SK-N-MC (cell line): ENCODE data around the gene DENND1B.

ENCODE experiments used
- DNase-seq: peaks from one replicate; pipeline ENCODE4 v3.0.0-alpha.2; 2011; ENCODE audit warnings: low read depth, low spot score
- H3K27ac ChIP-seq: fragments of 200-600 bp; sonication (generic); 2 replicates; pipeline ENCODE4 v1.5.1; 2016; ENCODE audit warnings: mixed run types
- H3K36me3 ChIP-seq: fragments of 200-600 bp; sonication (generic); 2 replicates; pipeline ENCODE4 v1.6.1; 2017; ENCODE audit warnings: antibody characterized with exemption, low read length, mixed read lengths; ENCODE audit not compliant: insufficient read depth
- H3K4me3 ChIP-seq: fragments of 200-600 bp; sonication (generic); 2 replicates; pipeline ENCODE4 v1.5.1; 2016
- H3K9ac ChIP-seq: fragments of 200-600 bp; sonication (generic); 2 replicates; pipeline ENCODE4 v1.8.0; 2017; ENCODE audit warnings: mixed run types, mixed read lengths; ENCODE audit not compliant: insufficient read length
- H3K9me3 ChIP-seq: fragments of 200-600 bp; sonication (generic); 2 replicates; pipeline ENCODE4 v1.6.1; 2017; ENCODE audit warnings: low read depth, mild to moderate bottlenecking, antibody characterized with exemption, low read length, moderate library complexity, mixed read lengths
- EZH2 ChIP-seq: fragments of 200-600 bp; sonication (generic); IDR thresholded peaks from one replicate; pipeline ENCODE4 v1.6.1; 2017; ENCODE audit warnings: antibody characterized with exemption
- FOXP2 ChIP-seq: optimal IDR thresholded peaks from 2 replicates; pipeline ENCODE3; 2011; ENCODE audit warnings: mild to moderate bottlenecking, moderate library complexity; ENCODE audit not compliant: insufficient read depth; ENCODE audit errors: extremely low read length, control extremely low read depth
- POLR2AphosphoS5 ChIP-seq: IDR thresholded peaks from 2 replicates; pipeline ENCODE4 v1.6.1; 2012; ENCODE audit warnings: mild to moderate bottlenecking, low read depth, low read length, borderline replicate concordance

The DENND1B gene

DNA sequence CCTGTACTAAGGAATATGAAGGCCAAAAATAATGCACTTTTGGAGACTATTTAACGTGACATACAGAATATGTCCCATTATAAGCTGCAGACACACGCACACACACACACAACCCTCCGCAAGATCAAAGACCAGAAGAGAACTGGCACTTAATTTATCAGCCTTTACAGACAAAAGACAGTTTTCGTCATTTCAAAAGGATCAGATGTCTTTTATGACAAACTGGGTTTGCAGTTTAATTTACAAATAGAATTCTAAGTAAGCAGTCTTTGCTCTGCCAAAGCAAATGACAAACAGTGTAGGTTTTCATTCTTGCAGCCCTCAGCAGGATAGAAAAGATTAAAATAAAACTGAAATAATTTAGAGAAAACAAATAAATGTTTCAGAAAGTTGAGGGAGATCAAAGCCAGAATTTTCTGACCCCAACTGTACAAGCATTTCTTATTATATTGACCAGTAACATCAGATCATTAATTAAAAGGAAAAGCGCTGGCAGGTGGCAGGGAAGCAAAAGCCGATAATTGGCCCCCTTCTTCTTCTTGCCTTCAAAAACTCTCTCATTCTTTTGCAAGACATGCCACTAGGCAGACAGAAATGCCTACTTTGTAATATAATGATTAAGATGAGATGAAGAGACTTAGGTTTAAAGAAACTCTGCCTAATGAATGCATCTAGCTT lies 169.0 kb downstream of the DENND1B start:
- Histone ChIP-seq H3K27ac (no peak overlapping the region; the same call in 1 of the 2 replicates), H3K36me3 (no peaks in the 10 kb centered on the region), H3K9ac (no peak overlapping the region), H3K9me3 (no peaks in the 10 kb centered on the region), H3K4me3 (no peak overlapping the region)
- DNase-seq, result no peak
- TF ChIP-seq POLR2AphosphoS5, result no peak
- TF ChIP-seq FOXP2, result no peak
- no peak for TF ChIP-seq EZH2

- Histone ChIP-seq H3K9me3 (no peaks in the 10 kb centered on the region), H3K36me3 (no peaks in the 10 kb centered on the region), H3K4me3 (no peak overlapping the region), H3K9ac (no peak overlapping the region), H3K27ac (no peak overlapping the region)
- TF ChIP-seq POLR2AphosphoS5, result no peak
- no peak for TF ChIP-seq FOXP2
- no peak for TF ChIP-seq EZH2
- no peak for DNase-seq
Measured at GRCh38 chr1:197604302-197604701, 171.0 kb downstream of the DENND1B start.

GRCh38 chr1:197600751-197601150 lies 174.5 kb downstream of the DENND1B start:
- Histone ChIP-seq H3K9ac (no peak overlapping the region), H3K36me3 (no peaks in the 10 kb centered on the region), H3K27ac (no peak overlapping the region), H3K4me3 (no peak overlapping the region), H3K9me3 (no peaks in the 10 kb centered on the region)
- no peak for TF ChIP-seq EZH2
- TF ChIP-seq POLR2AphosphoS5, result no peak
- no peak for TF ChIP-seq FOXP2
- DNase-seq, result no peak

GRCh38 chr1:197599789-197600188 lies 175.5 kb downstream of the DENND1B start:
- TF ChIP-seq EZH2, result no peak
- no peak for TF ChIP-seq POLR2AphosphoS5
- TF ChIP-seq FOXP2, result no peak
- Histone ChIP-seq H3K9me3 (no peaks in the 10 kb centered on the region), H3K9ac (no peak overlapping the region), H3K27ac (no peak overlapping the region), H3K4me3 (no peak overlapping the region), H3K36me3 (no peaks in the 10 kb centered on the region)
- DNase-seq, result no peak

GRCh38 chr1:197598935-197599334 lies 176.3 kb downstream of the DENND1B start:
- no peak overlapping the region for H3K9ac ChIP-seq
- no peaks in the 10 kb centered on the region for H3K9me3 ChIP-seq
- no peak for TF ChIP-seq EZH2
- no peak for TF ChIP-seq FOXP2
- TF ChIP-seq POLR2AphosphoS5, result no peak
- no peak overlapping the region for H3K27ac ChIP-seq
- DNase-seq, result no peak
- no peak overlapping the region for H3K4me3 ChIP-seq
- no peaks in the 10 kb centered on the region for H3K36me3 ChIP-seq

GRCh38 chr1:197595304-197595904 lies 179.9 kb downstream of the DENND1B start:
- no peak for DNase-seq
- no peak for TF ChIP-seq POLR2AphosphoS5
- TF ChIP-seq FOXP2, result no peak
- no peak for TF ChIP-seq EZH2

DNA sequence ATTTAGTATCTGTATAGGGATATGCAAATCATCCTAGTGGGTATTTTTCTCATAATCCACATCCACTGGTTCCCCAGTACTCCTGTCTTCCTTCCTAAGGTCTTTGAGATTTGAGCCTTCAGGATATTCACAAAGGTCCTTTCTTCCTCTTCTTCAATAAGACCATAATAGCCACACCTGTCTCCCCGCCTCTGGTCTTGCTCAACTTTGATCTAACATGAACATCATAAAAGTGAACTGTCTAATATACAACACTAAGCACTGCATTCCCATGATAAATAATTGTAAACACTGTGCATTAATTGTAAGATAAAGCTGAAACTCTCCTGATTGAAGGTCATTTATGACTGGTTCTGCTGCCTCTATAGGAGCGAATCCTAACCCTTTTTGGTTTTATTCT lies 184.6 kb downstream of the DENND1B start:
- Histone ChIP-seq H3K27ac (no peak overlapping the region), H3K9me3 (no peaks in the 10 kb centered on the region), H3K9ac (no peak overlapping the region), H3K36me3 (no peaks in the 10 kb centered on the region), H3K4me3 (no peak overlapping the region)
- no peak for DNase-seq
- TF ChIP-seq EZH2, result no peak
- no peak for TF ChIP-seq POLR2AphosphoS5
- no peak for TF ChIP-seq FOXP2

More at GRCh38 chr1:197595304-197595904, 179.9 kb downstream of the DENND1B start:
- Histone ChIP-seq H3K27ac (no peak overlapping the region), H3K9ac (no peak overlapping the region), H3K9me3 (no peaks in the 10 kb centered on the region), H3K36me3 (no peaks in the 10 kb centered on the region), H3K4me3 (no peak overlapping the region)

GRCh38 chr1:197585809-197586208 lies 189.5 kb downstream of the DENND1B start:
- no peaks in the 10 kb centered on the region for H3K9me3 ChIP-seq
- H3K9ac ChIP-seq, result no peak overlapping the region

More at GRCh38 chr1:197585809-197586208, 189.5 kb downstream of the DENND1B start:
- Histone ChIP-seq H3K36me3 (no peaks in the 10 kb centered on the region), H3K27ac (no peak overlapping the region), H3K4me3 (no peak overlapping the region)
- TF ChIP-seq POLR2AphosphoS5 (no peak), FOXP2 (no peak), EZH2 (no peak)
- no peak for DNase-seq
